Lower leg skin (tissue), 4 donors: ENCODE data around the gene CC2D1A. TPM values are rescaled to one million over a fixed set of nuclear protein-coding genes. Genes with fewer than 3 reads are reported as not detected.

ENCODE experiments used
- DNase-seq, 2 donors: peaks; one replicate each; pipeline ENCODE4 v3.0.0-alpha.2; 2019; ENCODE audit warnings: low spot score in 2 of 2
- H3K4me3 ChIP-seq: fragments of 200-600 bp; sonication (generic); 2 replicates; pipeline ENCODE4 v1.5.1; 2017; ENCODE audit warnings: mild to moderate bottlenecking, low read depth; ENCODE audit not compliant: poor library complexity, severe bottlenecking
- CTCF ChIP-seq, 3 donors: fragments of 450-650 bp; IDR thresholded peaks; one replicate each; pipeline ENCODE4 v1.5.1; 2016; ENCODE audit warnings: antibody characterized with exemption in 3 of 3, mild to moderate bottlenecking in 3 of 3, moderate library complexity in 2 of 3
- POLR2A ChIP-seq, 2 donors: fragments of 450-650 bp; IDR thresholded peaks; one replicate each; pipeline ENCODE4 v1.6.1; 2016 to 2017; ENCODE audit warnings: antibody characterized with exemption in 2 of 2, mild to moderate bottlenecking in 1 of 2, moderate library complexity in 1 of 2
- whole genome bisulfite sequencing, 2 donors: methylation state at CpG; one replicate each; pipeline ENCODE4 v1.1.5; 2018; 5-methylcytosine and 5-hydroxymethylcytosine counted together
- intact Hi-C: fragments of 100-400 bp; cut with DNase I; formaldehyde crosslinking; loops from one replicate; pipeline ENCODE4 v1.15.0; 2023; ENCODE audit warnings: low total_unique reads
- total RNA-seq, 4 donors: library from RNA; depleted of rRNA; stranded (reverse); fragments of >200 nt; gene quantifications; one replicate each; pipeline ENCODE4 v1.1.0, GENCODE V29; 2016

Gene CC2D1A
- total RNA-seq, 4 donors from 2014 or later: 48.9 to 104 (median 54.8) TPM

DNA sequence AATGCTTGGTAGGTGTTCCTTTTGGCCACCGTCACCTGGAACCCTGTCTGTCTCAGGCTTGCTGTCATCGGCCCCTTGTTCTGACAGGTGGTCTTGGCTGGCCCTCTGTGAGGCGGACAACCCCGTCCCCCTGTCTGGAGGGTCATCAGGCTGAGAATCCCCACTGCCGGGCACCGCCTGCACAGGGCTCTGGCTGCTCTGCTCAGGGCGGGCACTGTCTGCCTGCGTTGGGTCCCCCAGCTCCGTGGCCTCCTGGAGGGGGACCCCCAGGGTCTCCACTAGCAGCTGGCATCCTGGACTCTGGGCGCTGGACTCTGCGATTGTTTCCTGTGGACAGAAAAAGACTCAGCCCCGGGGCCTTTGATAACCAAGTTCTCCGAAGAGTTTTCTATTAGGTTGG, 15.9 kb upstream of the CC2D1A start:
- no peak for DNase-seq
- intact Hi-C loops: no loop called here
- H3K4me3 ChIP-seq: no peak overlapping the region
- 88 to 90% methylated on average over 8 to 13 of the region's 13 CpGs for WGBS, 2 donors
- TF ChIP-seq CTCF (IDR thresholded peaks at IDR 0.05) (no peak), POLR2A (IDR thresholded peaks at IDR 0.05) (no peak)

- no peak for DNase-seq
- no peak for TF ChIP-seq POLR2A (IDR thresholded peaks at IDR 0.05)
- TF ChIP-seq CTCF (IDR thresholded peaks at IDR 0.05): no peak
- no peak overlapping the region for H3K4me3 ChIP-seq
- 75 to 78% methylated on average over 9 of the region's 9 CpGs for WGBS, 2 donors
- intact Hi-C loops: no loop called here
Measured at GRCh38 chr19:13892870-13893269, 13.1 kb upstream of the CC2D1A start.

GRCh38 chr19:13894552-13894951, 11.4 kb upstream of the CC2D1A start:
- no peak for TF ChIP-seq POLR2A (IDR thresholded peaks at IDR 0.05)
- TF ChIP-seq CTCF (IDR thresholded peaks at IDR 0.05): no peak
- DNase-seq: no peak
- no peak overlapping the region for H3K4me3 ChIP-seq
- 78 to 82% methylated on average over 5 of the region's 5 CpGs for WGBS, 2 donors
- intact Hi-C loops: no loop called here

DNA sequence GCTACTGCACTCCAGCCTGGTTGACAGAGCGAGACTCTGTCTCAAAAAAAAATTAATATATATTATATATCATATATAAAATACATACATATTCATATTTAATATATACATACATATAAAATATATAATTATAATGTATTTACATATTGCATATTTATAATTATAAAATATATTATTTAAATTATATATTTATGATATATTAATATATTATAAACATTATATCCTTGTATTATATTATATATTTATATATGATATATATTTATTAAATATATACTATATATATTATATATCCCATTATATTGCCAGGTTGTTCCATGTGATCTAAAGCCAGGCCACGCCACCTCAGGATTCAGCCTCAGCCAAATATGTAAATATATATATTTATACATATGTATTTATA, 9.8 kb upstream of the CC2D1A start:
- DNase-seq: no peak
- no peak overlapping the region for H3K4me3 ChIP-seq
- no peak for TF ChIP-seq CTCF (IDR thresholded peaks at IDR 0.05)
- no peak for TF ChIP-seq POLR2A (IDR thresholded peaks at IDR 0.05)
- intact Hi-C loops: no loop called here
- 93 to 94% methylated on average over 2 of the region's 2 CpGs for WGBS, 2 donors

DNA sequence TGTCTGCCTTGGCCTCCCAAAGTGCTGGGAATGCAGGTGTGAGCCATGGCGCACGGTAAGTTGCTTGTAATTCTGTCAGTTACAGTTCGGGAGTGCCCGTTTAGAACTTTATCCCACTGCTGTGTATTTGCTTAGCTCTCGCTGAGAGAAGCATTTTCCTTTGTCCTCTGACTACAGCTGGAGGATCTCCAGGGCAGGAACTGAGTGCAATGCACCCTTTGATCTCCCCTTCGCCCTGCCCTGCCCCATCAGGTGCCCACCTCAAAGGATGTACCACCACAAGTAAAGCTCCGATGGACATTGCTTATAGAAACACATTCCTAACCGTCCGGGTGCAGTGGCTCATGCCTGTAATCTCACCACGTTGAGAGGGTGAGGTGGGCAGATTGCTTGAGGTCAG, 6.6 kb upstream of the CC2D1A start:
- intact Hi-C loops: no loop called here
- TF ChIP-seq CTCF (IDR thresholded peaks at IDR 0.05) (no peak), POLR2A (IDR thresholded peaks at IDR 0.05) (no peak)
- no peak for DNase-seq
- WGBS, 2 donors: 85% methylated on average over 10 of the region's 10 CpGs
- H3K4me3 ChIP-seq: no peak overlapping the region

- TF ChIP-seq POLR2A (IDR thresholded peaks at IDR 0.05): no peak
- no peak for TF ChIP-seq CTCF (IDR thresholded peaks at IDR 0.05)
- WGBS, 2 donors: 61 to 73% methylated on average over 5 of the region's 5 CpGs
- intact Hi-C loops: no loop called here
- H3K4me3 ChIP-seq: no peak overlapping the region
- DNase-seq: no peak
Measured at GRCh38 chr19:13899912-13900584, 6.0 kb upstream of the CC2D1A start.
